GM19351 (cell line): ENCODE measurements around the gene TPO.
"Not testable (repeated sequence)": the region's sequence is repeated elsewhere in the genome, so short reads cannot be mapped to it uniquely, and the experiment has no call there.

Experiments used
- ATAC-seq: cut with Tn5 transposase; IDR thresholded peaks from one replicate; pipeline ENCODE4 v1.9.1; 2021; ENCODE audit warnings: mild to moderate bottlenecking, moderate library complexity; ENCODE audit not compliant: unreplicated experiment

TPO gene

DNA sequence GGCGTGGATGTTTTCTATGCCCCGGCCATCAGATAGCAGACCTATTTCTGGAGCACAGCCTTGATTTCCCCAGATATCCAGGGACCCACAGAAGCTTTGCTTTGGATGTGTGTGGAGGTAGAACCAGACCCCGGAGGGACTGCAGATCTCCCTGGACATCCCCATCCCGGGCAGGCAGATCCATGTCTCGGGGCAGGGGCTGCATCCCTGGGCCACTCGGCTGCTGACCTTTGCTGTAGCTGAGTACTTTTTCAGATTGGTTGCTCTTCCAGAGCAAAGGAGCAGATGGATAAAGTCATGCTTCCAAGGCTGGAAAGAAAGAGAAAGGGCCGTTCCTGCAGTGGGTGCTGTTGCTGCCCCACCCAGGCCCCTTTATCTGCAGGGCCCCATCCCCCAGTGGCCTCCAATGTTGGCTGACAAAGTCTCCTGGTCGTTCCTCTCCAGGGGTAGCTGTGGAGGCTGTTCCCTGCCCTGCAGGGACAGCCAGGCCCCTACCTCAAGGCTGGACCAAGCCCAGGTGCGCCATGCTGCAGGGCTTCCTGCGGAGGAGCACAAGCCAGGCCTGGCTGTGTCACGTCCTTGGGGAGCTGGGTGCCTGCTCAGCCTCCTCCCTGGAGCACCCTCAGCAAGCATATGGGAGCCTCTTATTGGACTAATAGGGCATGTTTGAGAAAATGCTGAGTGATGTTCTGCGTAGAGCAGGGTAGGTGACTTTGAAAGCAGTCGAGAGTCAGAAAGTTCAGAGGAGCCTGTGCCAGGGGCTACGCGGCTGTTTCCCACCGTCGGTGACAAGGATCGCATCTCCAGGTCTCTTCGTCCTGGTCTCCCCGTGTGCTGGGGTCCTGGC lies 68.4 kb downstream of the TPO start:
- no peak for ATAC-seq

DNA sequence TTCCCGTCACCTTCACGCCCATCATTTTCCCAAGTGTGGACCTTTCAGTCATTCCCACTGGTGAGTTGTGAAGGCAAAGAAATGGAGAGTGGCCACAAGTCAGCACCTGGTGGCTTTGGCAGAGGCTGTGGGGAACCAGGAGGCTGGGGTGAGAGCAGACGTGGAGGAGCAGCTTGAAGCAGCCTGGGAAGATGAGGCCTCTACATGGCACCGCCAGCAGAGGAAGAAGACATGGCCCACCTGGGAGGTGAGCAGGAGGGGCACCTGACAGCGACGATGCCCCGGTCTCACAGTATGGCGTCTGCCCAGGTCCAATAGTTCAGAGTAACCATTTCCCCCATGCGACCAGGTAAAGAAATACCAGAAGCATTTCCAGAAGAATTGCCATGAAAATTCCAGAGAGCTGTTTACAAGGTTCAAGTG lies 69.0 kb downstream of the TPO start:
- no peak for ATAC-seq

DNA sequence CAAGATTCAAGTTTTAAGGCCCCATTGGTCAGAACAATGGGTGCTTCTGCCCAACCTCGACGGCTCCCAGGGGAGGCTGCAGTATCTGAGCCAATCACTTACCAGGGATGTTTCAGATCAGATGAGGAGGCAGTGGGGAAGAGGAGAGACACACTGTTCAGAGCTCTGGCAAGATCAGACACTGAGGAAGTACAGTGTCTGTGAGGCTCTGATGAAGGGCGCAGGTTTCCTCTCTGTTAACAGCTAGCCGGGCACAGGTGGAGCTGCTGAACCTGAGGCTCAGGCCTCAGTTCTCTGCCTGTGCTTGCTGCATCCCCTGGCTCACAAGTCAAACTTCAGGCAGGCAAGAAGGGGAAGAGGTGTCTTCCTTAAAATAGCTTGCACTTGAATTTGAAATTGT lies 69.7 kb downstream of the TPO start:
- ATAC-seq: no peak

DNA sequence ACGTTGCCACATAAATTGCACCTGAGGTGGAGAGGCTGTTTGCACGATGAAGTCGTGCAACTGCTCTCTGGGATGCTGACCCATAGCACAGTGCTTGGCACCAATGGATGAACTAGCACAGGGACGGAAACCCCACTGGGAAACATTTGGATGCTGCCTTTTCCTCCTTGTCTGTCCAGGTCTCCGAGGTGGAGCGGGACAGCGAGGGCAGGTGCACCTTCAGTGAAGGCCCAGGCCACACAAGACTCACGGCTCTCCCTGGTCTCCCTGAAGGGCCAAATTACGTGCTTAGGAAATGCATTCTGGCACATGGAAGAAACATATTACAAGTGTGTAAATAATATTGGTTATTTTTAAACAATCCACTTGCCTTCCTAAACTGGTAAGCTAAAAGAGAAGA lies 70.3 kb downstream of the TPO start:
- no peak for ATAC-seq

DNA sequence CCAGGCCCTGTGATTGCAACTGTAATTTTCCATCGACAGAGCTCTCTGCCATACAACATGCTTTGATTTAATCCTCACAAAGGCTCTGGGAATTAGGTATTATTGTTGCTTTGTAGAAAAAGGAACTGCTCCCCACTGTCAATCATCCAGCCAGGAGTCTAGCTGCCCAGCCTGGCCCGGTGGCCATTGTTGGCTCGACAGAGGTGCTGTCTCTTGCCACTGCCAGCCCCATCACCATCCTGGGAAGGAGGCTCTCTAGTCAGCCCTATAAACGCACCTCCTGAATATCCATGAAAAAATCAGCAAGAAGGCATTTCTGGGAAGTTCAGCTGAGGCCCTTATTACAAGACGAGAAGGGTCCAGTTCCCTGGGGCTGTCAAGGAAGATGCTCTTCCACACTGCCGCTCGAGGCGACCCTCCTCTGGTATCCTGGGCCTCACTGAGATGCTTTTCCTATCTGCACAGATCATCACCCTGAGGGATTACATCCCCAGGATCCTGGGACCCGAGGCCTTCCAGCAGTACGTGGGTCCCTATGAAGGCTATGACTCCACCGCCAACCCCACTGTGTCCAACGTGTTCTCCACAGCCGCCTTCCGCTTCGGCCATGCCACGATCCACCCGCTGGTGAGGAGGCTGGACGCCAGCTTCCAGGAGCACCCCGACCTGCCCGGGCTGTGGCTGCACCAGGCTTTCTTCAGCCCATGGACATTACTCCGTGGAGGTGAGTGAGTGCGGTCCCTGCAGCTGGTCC lies 71.0 kb downstream of the TPO start:
- no peak for ATAC-seq

DNA sequence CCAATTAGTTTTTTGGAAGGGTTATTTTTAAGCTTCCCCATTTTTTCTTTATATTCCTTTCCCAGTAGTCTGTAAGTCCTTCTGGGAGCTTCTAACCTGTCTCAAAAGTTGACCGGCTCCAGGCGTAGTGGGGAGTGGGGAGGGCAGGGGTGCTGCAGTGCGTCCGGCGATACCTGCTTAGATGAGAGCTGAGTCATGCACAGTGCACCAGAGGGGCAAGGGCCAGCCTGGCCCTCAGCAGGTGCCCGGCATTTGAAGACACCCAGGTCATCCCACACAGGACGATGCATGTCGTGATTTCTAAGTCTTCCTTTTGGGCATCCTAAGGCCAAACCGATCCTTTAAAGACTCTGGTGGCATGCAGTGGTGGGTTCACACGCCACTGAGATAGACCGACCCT lies 73.4 kb downstream of the TPO start:
- no peak for ATAC-seq

DNA sequence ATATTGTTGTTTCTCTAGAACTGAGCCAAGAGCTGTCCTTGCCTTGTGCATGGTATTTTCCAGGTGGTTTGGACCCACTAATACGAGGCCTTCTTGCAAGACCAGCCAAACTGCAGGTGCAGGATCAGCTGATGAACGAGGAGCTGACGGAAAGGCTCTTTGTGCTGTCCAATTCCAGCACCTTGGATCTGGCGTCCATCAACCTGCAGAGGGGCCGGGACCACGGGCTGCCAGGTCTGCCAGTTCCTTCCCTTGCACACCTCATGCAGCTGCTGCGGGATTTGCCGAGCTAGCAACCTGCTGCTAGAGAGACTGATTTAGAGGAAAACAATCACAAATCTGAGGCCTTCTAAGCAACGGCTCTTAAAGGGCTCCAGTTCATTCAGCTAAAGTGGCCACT lies 74.5 kb downstream of the TPO start:
- no peak for ATAC-seq

DNA sequence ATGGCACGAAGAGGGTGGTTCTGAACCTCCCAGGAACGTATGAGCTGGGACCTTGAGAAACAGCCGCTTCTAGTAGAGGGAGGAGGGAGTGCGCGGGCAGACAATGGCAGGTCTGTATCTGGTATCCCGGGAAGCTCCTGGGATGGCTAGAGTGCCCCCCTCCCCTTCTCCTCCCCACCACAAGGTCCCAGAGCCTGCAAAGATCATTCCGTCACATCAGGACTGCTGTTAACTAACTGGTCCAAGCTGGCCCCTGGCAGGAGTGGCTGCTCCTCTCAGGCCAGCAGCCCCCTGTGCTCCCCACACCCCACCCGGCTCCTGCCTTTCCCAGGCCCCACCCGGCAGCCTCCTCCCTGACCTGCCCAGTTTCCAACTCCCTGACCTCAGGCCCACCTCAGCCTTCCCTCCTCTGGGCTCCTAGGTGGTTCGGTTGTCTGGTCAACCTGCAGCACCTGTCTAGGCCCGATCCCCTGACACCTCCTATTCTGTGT lies 75.0 kb downstream of the TPO start:
- no peak for ATAC-seq

DNA sequence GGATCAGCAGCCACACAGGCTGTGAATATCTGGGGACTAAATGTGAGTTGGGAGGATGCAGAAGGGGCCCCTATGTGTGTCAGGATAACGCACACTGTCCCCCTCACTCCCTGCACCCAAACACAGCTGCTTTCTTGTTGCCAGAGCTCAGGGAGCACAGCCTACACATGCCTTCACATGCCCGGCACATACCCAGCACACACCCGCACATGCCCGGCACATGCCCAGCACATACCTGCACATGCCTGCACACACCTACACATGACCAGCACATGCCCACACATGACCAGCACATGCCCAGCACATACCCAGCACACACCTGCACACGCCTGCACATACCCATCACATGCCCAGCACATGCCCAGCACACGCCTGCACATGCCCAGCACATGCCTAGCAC lies 75.6 kb downstream of the TPO start:
- ATAC-seq: no peak

DNA sequence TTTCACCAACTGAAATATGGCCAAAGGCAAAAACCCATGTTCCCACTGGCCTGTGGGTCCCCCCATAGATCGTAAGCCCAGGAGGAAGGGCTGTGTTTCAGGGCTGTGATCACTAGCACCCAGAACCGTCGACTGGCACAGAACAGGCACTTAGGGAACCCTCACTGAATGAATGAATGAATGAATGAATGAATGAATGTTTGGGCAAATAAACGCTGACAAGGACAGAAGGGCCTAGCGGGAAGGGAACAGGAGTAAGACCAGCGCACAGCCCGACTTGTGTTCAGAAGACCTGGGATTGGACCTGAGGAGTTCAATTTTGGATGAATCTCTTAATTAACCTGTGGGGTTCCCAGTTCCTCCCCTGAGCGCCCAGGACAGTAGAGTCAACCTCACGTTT lies 76.2 kb downstream of the TPO start:
- ATAC-seq: no peak

DNA sequence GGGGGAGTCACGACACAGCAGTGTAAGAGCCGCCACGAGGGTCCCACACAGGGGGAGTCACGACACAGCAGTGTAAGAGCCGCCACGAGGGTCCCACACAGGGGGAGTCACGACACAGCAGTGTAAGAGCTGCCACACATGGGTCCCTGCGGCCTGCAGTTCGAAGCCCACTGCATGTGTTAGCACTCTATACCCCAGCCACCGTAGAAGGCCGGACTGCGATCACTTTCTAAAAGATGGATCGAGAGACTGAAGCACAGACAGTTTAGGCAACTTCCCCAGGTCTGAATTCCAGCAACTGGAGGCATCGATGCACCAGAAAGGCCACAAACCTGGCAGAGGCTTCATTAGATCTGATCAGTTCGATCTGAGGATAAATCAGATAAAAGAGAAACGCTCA lies 77.1 kb downstream of the TPO start:
- ATAC-seq: not testable (repeated sequence)

DNA sequence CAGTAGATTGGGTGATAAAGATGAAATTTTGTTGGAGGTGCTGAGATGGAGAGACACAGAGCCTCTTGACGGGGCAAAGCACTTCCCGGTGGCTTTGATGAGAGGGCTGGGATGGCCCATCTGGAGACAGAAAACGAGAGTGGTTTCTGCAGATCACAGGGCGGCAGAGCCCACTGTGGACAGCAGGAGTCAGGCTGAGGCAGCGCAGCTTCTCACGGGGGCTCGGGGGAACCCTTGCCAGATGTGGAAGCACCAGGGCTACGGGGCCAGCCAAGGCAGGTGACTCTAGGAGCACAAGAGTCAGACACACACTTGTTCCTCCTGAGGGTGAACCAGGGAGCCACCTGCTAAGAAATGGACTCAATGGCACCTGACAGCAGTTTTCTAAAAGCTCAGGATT lies 78.5 kb downstream of the TPO start:
- ATAC-seq: no peak

DNA sequence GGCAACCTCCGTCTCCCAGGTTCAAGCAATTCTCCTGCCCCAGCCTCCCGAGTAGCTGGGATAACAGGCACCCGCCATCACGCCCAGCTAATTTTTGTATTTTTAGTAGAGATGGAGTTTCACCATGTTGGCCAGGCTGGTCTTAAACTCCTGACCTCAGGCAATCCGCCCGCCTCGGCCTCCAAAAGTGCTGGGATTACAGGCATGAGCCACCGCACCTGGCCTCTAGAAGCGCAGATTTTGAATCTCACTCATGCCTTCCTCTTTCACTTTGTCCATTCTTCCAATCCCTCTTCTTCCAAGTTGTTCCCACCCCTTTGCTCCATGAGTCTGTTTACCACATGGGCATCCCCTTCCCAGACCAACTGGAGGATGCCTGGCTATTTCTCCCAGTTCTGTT lies 79.0 kb downstream of the TPO start:
- ATAC-seq: not testable (repeated sequence)

DNA sequence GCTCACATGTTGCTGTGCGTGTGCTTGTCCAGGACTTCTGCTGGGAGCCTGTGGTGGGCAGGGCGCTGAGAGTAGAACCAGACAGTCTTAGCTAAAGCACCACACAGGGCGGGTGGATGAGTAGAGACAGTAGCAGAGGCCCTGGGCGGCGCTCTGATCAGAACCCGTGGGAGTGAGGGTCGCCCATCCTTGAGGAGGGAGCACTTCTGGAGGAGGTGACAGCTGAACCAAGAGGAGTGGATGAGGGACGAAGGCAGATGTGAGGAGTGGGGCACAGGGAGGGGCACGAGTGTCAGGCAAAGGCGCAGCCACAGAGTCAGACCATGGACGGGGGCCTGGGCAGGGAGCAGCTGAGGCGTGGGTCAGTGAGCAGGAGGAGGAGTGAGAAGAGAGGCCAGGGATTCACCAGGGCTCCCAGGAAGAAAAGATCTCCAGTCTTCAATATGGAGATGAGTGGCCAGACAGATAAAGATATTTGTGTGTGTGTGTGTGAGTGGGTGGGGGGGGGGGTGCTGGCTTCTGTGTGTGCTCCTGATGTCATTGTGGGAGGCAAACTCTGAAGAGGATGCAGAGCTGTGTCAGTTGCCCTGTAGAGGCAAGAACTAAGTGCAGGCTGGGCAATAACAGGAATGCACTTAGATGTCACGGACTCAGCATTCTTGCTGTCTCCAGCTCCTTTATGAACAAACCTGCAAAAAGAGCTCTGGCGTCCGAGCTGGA lies 79.6 kb downstream of the TPO start:
- ATAC-seq: no peak

DNA sequence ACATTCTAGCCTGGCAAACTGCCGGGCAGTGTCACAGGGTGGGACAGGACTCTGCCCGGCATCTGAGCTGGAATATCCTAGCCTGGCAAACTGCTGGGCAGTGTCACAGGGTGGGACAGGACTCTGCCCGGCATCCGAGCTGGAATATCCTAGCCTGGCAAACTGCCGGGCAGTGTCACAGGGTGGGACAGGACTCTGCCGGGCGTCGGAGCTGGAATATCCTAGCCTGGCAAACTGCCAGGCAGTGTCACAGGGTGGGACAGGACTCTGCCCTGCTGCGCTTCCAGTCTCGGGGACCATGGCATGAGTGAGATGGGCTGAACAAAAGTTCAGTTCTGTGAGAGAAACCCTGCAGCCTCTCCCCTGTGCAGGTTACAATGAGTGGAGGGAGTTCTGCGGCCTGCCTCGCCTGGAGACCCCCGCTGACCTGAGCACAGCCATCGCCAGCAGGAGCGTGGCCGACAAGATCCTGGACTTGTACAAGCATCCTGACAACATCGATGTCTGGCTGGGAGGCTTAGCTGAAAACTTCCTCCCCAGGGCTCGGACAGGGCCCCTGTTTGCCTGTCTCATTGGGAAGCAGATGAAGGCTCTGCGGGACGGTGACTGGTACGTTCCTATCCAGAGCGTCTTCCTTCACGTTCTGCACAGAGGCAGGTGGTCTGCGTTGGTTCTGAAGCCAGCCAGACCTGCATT lies 80.3 kb downstream of the TPO start:
- no peak for ATAC-seq

DNA sequence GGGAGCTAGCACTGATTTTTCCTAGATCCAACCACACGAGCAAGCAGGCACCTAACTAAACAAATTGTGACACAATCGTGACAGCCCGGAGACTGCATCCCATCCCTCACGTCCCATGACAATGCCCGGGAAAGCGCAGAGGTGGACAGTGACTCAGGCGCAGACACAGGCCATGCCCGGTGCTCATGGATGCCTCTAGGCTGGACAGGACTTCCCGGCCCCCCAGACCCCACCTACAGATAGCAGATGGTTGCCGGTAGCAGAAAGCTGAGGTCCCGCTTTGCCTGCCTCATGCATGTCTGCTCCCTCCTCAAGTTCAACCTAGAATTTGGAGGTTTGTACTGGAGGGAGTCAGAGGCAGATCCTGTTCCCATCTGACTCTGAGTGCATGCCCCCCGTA lies 81.0 kb downstream of the TPO start:
- ATAC-seq: no peak

DNA sequence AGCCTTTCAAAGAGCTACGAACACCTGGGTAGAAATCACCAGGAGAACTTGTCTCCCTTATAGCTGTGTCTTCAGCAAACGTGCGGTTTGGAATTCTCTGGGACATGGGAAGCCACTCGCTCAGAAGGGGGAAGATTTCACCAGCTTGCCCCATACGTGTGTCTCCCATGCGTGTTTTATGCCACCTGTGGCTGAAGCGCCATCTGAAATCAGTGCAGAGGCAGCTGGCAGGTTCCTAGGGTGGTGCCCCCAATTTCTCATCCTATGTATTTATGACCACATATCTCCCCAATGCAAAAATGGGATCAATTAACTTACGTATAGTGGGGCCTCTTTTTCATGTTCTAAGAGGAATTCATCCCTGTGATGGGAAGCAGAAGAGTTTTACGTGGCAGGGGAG lies 81.6 kb downstream of the TPO start:
- no peak for ATAC-seq

DNA sequence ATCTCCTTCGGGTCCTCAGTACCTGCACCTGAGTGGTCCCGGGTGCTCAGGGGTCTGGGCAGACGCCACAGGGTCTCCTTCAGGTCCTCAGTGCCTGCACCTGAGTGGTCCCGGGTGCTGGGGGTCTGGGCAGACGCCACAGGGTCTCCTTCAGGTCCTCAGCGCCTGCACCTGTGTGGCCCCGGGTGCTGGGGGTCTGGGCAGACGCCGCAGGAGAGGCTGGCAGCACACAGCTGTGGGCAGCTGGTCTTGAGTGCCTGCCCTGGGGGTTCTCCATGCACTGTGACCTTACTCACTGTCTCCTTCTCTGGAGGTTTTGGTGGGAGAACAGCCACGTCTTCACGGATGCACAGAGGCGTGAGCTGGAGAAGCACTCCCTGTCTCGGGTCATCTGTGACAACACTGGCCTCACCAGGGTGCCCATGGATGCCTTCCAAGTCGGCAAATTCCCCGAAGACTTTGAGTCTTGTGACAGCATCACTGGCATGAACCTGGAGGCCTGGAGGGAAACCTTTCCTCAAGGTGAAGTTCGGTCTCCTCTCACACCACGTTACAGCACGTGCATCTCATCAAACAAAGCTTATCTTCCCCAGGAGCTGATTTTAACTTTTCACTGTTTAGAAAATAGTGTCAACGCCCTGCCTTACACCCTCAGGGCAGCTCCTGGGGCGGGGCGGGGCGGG lies 82.6 kb downstream of the TPO start:
- no peak for ATAC-seq

DNA sequence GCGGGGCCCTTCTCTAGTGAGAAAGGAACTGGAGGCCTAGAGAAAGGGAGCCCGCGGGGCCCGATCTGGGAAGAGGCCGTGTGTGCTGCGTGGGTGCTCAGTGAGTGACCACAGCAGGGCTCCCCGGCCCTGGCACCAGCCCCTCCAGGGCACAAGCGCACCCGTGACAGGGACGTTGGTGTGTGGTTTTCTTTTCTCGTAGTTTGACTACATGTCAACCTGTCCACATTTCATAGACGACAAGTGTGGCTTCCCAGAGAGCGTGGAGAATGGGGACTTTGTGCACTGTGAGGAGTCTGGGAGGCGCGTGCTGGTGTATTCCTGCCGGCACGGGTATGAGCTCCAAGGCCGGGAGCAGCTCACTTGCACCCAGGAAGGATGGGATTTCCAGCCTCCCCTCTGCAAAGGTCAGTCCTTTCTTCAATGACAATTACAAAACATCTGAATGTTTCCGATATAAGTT lies 83.1 kb downstream of the TPO start:
- ATAC-seq: no peak

DNA sequence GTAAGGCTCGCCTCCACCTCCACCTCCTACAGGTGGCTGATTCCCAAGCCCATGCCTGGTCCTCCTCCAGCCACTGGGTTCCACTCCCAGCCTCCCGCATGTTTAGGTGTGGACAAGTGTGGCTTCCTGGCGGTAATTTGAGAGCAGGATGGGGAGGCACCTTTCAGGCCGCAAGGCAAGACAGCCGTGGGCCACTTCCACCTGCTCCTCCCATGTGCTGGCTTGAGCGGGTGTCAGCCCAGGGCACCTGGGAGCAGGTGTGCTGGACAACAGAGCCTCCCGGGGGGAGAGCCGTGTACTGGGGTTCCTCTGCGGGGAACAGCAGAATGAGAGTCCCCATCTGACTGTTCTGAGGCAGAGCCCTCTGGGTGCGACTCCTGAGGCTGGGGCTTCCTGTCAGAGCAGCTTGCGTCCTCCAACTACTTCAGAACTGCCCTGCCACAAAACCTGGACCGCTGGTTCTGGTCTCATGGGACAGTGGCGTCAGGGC lies 83.9 kb downstream of the TPO start:
- no peak for ATAC-seq
